ENCODE results near the gene CCDC172.
"Not testable (repeated sequence)": the region's sequence is repeated elsewhere in the genome, so short reads cannot be mapped to it uniquely, and the experiment has no call there.

CCDC172 gene

DNA sequence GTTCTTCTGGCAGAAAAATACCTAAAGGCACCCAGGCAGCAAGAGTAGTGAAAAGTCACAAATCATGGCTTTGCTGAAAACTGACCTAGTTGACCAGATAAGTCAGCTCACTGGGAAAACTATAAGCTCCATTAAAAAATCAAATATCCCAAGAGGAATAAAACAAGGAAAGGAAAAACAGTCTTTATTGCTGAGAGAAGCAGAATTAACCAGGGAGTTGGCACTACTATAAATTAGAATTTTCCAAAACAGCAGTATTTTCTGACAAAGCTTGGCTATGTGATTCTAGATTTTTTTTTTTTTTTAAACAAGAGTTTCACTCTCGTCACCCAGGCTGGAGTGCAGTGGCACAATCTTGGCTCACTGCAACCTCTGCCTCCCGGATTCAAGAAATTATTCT, 12.6 kb downstream of the CCDC172 start:
- no peak for DNase-seq (ENCODE audit: low read depth, low spot score)

DNA sequence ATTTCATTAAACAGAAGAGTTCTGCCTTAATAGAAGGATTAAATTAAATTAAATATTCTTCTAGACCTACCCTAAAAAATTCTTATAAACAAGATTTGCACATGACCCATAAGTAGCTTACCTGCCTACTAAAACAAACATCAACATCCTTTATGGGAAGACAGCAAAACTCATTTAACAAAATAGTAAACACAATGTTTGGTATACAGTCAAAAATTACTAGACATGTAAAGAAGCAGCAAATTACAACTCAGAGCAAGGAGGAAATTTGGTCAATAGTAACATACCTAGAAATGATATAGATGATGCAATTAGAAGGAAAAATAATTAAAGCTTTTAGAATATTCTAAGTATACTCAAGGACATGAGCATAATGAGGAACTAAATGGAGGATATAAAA, 27.9 kb downstream of the CCDC172 start:
- no peak for DNase-seq (ENCODE audit: low read depth, low spot score)

DNA sequence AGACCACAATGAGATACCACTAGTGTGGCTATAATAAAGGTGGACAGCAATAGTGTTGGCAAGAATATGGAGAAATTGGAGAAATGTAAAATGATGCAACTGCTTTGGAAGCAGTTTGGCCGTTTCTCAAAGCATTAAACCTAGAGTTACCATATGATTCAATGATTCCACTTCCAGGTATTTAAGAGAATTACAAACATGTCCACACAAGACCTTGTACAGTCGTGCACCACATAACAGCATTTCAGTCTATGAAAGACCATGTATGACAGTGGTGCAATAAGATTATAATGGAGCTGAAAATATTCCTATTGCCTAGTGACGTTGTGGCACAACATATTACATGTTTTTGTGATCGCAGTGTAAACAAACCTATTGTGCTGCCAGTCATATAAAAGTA, 29.6 kb downstream of the CCDC172 start:
- DNase-seq (ENCODE audit: low read depth, low spot score), result no peak

DNA sequence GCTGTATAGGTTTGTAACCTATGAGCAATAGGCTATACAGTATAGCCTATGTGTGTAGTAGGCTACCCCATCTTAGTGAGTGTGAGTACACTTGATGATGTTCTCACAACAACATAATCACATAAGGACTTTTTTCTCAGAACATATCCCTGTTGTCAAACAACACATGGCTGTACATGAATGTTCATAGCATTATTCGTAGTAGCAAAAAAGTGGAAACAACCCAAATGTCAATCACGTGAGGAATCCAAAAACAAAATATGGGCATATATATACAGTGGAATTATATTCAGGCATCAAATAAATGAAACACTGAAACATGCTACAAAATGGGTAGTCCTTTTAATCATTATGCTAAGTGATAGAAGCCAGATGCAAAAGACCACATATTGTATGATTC, 31.1 kb downstream of the CCDC172 start:
- no peak for DNase-seq (ENCODE audit: low read depth, low spot score)

DNA sequence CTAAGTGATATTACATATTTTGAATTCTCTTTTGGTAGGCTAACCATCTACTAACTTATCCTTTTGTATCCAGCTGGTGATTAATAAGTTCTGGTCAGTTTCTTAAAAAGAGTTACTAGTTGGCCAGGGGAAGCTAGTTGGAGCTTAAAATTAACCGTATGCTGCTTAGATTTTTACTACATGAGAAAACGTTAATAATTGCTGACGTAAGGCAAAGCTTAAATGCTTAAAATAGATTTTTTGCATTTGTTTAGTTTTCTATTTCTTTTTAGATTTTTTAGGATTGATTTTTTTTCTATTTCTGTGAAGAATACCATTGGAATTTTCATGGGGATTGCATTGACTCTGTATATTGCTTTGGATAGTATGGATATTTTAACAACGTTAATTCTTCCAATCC, 32.6 kb downstream of the CCDC172 start:
- DNase-seq (ENCODE audit: low read depth, low spot score), result no peak

DNA sequence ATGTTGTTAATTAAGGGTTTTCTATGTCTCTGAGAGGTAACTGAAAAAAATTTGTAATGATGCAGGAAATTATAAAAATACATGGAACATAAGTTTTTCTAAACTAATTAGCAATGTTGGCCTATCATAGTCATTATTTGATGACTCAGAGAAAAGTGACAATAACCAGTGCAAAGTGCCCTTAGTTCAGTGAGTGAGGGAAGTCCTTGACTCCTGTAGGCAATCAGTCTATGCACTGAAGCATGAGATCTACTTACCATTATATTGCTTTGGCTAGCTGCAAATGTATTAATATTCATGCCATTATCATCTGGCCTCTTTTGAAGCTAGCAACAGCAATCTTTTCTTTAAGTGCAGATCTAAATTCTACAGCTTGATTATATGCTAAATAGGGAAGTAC, 40.6 kb downstream of the CCDC172 start:
- no peak for DNase-seq (ENCODE audit: low read depth, low spot score)

DNA sequence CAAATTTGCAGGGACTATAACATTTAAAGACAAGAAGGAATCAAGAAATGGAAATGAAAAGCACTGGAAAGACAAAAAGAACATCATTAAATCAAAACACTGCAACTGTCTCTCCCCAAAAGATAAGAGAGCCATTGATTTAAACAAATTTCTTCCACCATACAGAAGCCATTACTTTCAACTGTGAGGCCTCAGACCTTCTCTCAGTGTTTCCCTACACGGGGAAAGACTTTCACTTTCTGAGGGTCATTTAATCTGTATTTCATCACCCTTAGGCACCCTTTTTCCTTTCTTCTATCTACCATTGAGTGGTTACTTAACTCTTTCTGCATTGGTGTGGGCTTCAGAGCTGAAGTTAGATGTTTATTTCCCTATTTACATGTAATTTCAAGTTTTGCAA, 47.5 kb downstream of the CCDC172 start:
- no peak for DNase-seq (ENCODE audit: low read depth, low spot score)

DNA sequence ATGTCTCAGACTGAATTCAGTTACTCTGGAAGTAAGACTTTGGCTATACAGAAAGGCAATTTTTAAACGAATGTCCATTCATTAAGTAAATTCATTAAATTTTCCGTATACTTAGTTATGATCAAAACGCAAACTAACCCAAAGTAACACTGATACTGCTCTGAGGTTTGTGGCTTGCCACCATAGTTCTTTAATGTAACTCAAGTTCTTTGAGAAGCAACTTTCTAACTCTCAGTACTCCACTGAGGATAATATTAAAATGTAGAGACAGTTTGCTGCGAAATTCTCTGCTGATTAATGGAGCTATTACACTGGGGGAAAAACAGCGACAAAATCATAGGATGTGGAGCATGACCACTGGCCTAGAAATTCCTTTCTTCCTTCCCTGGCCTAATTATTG, 58.0 kb downstream of the CCDC172 start:
- DNase-seq (ENCODE audit: low read depth, low spot score), result no peak

DNA sequence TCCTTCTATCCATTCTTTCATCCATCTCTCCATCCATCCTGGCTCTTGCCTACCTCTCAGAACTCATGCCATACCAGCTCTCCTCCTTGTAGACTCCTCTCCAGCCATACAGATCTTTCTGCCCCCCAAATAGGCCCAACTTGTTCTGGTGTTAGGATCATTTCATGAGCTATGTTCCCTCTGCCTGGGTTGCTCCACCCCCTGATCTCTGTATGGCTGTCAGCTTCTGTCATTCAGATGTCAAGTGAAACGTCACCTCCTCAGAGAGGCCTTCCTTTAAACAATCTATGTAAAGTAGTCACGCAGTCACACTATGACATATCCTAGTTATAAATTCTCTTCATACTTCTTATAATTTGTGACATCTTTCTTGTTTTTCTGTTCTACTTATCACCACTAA, 61.1 kb downstream of the CCDC172 start:
- no peak for DNase-seq (ENCODE audit: low read depth, low spot score)

DNA sequence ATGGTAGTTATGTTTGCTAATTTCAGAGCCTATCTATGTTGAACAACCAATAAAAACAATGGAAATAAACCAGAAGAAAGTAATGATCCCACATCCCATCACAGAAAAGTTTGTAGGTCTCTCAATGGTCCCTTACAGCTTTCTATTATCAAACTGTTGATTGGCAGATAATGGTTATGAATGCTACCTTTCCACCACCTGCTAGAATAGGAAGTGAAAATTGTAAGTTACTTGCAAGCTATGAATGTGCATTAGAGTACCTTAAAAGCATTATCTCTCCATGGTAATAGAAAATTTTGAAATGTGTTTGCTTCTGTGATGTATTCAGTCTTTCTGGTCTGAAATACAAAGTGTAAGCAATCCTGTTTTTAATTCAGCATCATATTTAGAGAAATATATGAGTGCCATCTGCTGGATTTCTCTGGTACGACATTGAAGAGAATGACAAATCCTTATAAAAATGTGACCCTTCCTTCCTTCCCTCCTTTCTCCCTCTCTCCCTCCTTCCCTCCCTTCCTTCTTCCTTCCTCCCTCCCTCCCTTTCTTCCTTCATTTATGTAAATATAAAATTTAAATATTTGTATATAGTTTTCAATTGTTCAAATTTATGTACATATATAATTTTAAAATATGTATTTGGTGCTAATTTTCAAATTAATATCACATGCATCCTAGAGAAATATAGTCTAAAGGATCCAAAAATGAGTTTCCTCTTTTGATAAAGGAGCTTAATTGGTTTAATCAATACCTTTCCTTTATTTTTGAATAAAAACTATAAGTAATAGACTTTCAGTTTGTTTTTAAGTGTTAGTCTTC, 62.0 kb downstream of the CCDC172 start:
- peak; percentile 15 for DNase-seq (ENCODE audit: low read depth, low spot score)

DNA sequence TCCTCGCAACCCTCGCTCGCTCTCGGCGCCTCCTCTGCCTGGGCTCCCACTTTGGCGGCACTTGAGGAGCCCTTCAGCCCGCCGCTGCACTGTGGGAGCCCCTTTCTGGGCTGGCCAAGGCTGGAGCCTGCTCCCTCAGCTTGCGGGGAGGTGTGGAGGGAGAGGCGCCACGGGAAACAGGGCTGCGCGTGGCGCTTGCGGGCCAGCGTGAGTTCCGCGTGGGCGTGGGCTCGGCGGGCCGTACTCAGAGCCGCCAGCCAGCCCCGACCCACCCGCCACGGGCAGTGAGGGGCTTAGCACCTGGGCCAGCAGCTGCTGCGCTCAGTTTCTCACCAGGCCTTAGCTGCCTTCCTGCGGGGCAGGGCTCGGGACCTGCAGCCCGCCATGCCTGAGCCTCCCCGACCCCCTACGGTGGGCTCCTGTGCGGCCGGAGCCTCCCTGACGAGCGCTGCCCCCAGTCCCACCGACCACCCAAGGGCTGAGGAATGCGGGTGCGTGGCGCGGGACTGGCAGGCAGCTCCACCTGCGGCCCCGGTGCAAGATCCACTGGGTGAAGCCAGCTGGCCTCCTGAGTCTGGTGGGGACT, 69.1 kb downstream of the CCDC172 start:
- not testable (repeated sequence) for DNase-seq (ENCODE audit: low read depth, low spot score)

DNA sequence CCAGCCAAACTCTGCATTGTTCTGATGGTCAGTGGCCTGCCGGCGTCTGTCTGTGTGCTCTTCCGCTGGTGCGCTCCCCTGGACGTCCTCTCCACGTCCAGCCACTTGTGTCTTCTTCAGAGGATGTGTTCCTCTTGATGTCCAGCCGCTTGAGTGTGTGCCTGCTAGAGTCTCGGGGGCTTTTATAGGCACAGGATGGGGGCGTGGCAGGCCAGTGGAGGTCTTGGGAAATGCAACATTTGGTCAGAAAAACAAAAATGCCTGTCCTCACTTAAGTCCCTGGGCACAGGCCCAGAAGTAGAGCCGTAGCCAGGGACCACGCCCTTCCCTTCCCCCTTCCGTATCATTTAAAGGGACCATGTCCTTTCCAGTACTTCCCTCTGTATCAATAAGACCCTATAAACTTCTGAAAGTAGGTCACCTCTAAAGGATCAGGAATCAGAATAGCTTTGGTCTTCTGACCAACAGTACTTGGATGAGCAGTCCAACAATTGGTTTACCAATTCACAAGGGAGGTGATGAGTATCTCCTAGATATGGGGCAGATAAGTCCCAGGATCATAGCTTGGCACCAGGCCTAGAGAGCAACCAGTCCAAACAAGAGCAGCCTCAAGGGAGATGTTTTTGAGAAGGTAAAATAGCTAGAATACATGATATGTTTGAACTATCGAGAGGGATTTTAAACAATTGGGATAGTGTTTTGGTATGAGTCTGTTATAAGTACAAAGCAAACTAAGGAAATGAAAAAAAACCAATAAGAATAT, 71.2 kb downstream of the CCDC172 start:
- no peak for DNase-seq (ENCODE audit: low read depth, low spot score)

DNA sequence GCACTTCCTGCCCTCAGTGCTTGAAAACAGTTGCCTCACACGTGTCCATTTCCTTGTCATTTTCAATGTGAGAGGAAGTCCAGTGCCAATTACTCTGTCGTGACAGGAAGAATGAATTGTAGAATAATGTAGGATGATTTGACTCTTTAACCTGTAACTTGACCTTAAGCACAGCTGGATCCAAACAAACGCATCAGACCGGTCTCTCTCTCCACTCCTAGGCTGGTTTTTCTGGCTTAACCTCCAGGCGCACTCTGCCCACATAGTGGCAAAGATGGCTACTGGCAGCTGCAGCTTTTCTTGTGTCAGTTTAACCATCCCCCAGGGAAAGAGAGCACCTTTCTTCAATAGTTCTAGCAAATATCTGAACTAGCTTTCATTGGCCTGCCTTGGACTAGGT, 74.0 kb downstream of the CCDC172 start:
- DNase-seq (ENCODE audit: low read depth, low spot score), result no peak

DNA sequence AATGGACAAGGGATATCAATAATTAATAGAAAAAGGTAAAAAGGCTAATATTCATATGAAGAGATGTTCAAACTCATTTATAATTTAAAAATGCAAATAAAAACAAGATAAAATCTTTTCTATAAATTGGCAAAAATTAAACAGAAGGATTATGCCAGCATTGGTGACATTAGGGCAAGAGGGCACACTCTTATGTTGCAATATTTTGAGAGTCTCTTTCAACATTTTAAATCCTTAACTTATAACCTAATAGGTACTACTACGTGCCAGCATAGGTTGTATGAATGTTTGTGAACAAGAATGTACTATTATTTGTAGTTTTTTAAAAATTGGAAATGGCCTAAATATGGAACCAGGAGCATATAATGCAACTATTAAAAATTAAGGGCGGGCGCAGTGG, 78.6 kb downstream of the CCDC172 start:
- no peak for DNase-seq (ENCODE audit: low read depth, low spot score)

DNA sequence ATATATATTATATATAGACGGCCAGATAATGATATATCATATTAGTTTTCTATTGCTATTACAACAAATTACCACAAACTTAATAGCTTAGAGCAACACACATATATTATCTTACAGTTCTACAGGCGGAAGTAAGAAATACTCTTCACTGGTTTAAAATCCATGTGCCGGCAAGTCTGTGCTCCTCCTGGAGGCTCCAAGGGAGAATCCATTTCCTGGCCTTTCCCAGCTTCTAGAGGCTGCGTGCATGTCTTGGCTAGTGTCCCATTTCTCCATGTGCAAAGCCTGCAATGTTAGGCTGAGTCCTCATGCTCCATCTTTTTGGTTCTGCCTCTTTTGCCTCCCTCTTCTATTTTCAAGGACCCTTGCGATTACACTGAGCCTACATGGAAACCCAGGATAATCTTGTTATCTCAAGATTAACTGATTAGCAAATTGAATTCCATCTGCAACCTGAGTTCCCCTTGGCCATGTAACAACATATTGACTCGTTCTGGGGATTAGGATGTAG, 79.5 kb downstream of the CCDC172 start:
- no peak for DNase-seq (ENCODE audit: low read depth, low spot score)

DNA sequence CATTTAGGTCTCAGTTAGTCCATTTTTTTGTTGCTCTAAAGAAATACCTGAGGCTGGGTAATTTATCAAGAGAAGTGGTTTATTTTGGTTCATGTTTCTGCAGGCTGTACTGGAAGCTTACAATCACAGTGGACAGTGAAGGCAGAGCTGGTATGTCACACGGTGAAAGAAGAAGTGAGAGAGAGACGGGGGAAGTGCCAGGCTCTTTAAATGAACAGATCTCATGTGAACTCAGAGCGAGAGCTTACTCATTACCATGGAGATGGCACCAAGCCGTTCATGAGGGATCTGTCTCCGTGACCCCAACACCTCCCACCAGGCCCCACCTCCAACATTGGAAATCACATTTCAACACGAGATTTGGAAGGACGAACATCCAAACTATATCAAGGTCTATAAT, 84.5 kb downstream of the CCDC172 start:
- DNase-seq (ENCODE audit: low read depth, low spot score), result no peak

DNA sequence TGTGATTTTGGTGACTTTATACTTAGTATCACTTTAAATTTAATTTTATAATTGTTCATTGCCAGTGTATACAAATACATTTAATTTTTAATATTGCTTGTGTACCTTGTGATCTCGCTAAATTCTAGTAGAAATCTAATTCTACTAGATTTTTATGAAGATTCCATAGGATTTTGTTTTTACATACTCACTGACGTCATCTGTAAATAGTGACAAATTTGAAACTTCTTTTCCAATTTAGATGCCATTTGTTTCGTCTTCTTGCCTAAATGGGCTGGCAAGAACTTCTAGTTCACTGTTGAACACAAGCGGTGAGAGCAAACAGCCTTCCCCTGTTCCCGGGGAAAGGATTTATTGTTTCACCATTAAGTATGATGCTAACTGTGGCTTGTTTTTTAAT, 86.1 kb downstream of the CCDC172 start:
- DNase-seq (ENCODE audit: low read depth, low spot score), result no peak

DNA sequence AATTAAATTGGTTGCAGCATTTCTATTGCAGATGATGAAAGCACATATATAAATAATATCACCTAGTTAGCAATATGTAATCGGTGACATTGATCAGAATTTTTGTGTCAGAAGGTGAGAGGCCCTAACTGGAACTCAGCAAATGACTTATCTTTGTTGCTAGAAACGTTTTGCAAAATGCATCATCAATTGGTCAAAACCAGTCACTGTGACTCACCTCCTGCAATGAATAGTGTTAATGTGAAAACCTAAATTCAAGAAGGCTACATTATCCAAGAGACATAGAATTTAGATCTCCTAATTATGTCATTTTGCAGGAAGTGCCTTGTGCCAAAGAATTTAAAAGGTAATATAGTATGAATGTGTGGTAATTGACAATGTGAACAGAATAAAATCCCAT, 93.6 kb downstream of the CCDC172 start:
- DNase-seq (ENCODE audit: low read depth, low spot score), result no peak

DNA sequence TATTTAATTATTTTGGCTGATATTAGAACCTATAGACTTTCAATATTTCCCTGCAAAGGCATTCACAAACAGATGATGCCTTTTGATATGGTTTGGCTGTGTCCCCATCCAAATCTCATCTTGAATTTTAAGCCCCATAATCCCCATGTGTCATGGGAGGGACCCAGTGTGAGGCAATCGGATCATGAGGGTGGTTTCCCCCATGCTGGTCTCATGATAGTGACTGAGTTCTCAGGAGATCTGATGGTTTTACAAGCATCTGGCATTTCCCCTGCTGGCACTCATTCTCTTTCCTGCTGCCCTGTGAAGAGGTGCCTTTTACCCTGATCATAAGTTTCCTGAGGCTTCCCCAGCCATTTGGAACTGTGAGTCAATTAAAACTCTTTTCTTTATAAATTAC, 94.1 kb downstream of the CCDC172 start:
- no peak for DNase-seq (ENCODE audit: low read depth, low spot score)

DNA sequence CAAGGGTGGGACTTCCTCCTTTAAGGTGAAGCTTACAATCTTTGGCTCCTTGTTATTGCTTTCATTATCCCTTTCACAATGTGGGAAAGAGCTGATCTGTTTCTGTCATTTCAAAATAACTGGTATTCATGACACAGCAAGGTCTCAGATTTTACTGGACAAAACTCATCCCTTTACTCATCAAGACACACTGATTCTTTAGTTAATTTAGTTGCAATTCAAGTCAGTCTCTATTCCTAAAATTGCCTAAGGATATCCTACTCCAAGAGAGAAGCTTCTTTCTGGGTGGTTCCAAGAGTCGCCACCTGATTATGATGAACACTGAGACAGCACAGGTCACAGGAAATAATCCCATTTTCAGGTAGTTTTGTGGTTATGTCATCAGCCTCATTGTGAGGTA, 97.6 kb downstream of the CCDC172 start:
- DNase-seq (ENCODE audit: low read depth, low spot score), result no peak

DNA sequence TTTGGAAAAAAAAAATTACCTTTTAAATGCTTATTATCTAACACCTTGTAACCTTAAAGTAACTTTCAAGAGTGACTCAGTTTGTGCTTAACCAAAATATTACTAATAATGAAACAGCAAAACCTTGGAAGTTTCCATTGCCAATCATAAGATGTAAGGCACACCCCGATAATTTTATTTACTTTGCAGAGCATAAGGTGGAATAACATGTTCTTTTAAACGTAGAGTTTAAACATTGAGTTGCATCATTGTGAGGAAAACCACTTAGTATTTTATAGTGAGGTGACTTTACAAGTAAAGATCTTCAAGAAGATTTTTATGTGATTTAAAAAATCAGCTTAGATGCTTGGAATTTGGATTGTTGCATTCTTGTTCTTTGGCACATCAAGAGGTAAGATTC, 103.4 kb downstream of the CCDC172 start, which contains the start of gene PNLIPRP3:
TSS of gene PNLIPRP3 (plus strand) at position 177 of the 400 bp plus-strand sequence. CDS start at position 343, 166 bp downstream.
- DNase-seq (ENCODE audit: low read depth, low spot score), result no peak

DNA sequence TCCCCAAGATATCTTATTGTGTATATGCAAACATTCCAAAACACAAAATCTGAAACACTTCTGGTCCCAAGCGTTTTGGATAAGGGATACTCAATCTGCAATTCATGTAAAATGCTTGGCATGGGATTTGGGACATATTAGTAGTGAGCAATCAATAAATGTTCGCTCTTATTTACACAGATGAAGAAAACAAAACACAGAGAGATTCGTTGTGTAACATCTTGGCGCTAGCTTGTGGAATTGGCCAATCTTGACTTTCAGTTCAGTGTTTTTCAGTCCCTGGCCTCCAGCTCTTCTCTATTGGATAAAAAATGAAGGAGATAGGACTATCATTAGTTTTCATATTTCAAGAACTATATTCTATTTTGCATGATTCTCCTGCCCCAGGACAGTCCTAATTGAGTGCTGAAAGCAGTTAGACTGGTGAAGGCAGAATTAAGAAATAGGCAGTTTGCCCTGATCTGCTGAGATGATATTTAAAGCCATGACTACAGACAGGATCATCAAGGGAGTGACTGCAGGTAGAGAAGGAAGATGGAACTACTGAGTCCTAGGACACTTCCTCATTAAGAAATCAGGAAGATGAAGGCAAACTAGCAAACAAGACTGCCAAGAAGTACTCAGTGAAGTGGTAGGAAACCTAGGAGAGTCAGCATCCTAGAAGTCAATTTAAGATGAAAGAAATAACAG, 105.2 kb downstream of the CCDC172 start:
- no peak for DNase-seq (ENCODE audit: low read depth, low spot score)

Data from smooth muscle cell of the brain vasculature (primary cell).